C1 segment of cervical spinal cord (tissue), 14 donors: ENCODE data around the gene ZFAND5.

ENCODE experiments used
- DNase-seq, 14 donors: peaks; one replicate each; lab custom pipeline; 2025; lab: John Stamatoyannopoulos, UW

Gene ZFAND5

GRCh38 chr9:72364679-72365524 lies at the start of gene ZFAND5:
ZFAND5 (minus strand) TSS chr9:72365208; CDS start chr9:72360778, 4,430 bp downstream.
- peak; percentile 81 to 99 (median 98) for DNase-seq

- DNase-seq, result no peak
Observed at GRCh38 chr9:72412483-72413040, 47.6 kb upstream of the ZFAND5 start.

GRCh38 chr9:72410214-72410613 lies 45.2 kb upstream of the ZFAND5 start:
- no peak for DNase-seq

- no peak for DNase-seq
Observed at GRCh38 chr9:72407114-72407513, 42.1 kb upstream of the ZFAND5 start.

- DNase-seq, result no peak
Observed at GRCh38 chr9:72402744-72403143, 37.7 kb upstream of the ZFAND5 start.

- no peak for DNase-seq
Observed at GRCh38 chr9:72401396-72401795, 36.4 kb upstream of the ZFAND5 start.

GRCh38 chr9:72400866-72401265 lies 35.9 kb upstream of the ZFAND5 start:
- peak in 1 of 14 donors; percentile 57 for DNase-seq

- DNase-seq, result no peak
Observed at GRCh38 chr9:72399391-72399790, 34.4 kb upstream of the ZFAND5 start.

- DNase-seq, result peak in 1 of 14 donors; percentile 13
Observed at GRCh38 chr9:72396247-72397091, 31.5 kb upstream of the ZFAND5 start.

- DNase-seq, result no peak
Observed at GRCh38 chr9:72394066-72394465, 29.1 kb upstream of the ZFAND5 start.

GRCh38 chr9:72390907-72391306 lies 25.9 kb upstream of the ZFAND5 start:
- no peak for DNase-seq

GRCh38 chr9:72386186-72386585 lies 21.2 kb upstream of the ZFAND5 start:
- no peak for DNase-seq

- DNase-seq, result no peak
Observed at GRCh38 chr9:72384710-72385485, 19.9 kb upstream of the ZFAND5 start.

- no peak for DNase-seq
Observed at GRCh38 chr9:72383978-72384709, 19.1 kb upstream of the ZFAND5 start.

- DNase-seq, result no peak
Observed at GRCh38 chr9:72382405-72382804, 17.4 kb upstream of the ZFAND5 start.

GRCh38 chr9:72377041-72377440 lies 12.0 kb upstream of the ZFAND5 start:
- no peak for DNase-seq

- DNase-seq, result no peak
Observed at GRCh38 chr9:72371151-72371550, 6.1 kb upstream of the ZFAND5 start.

GRCh38 chr9:72365525-72366256 lies 683 bp upstream of the ZFAND5 start:
- peak in 13 of 14 donors; percentile 29 to 97 (median 91) for DNase-seq

GRCh38 chr9:72363908-72364678 lies 915 bp downstream of the ZFAND5 start:
- DNase-seq, result peak in 13 of 14 donors; percentile 21 to 77 (median 65)
